HL-60 (cell line): ENCODE results near the gene MSANTD3.

Experiments
- DNase-seq, 2 experiments: peaks; one replicate each; pipeline ENCODE4 v3.0.0-alpha.2; 2010 to 2020; ENCODE audit warnings: low read depth in 1 of 2, low spot score in 1 of 2
- H3K27ac ChIP-seq: fragments of 250-450 bp; sonication (Bioruptor Pico); replicated peaks from 2 replicates; pipeline ENCODE4 v1.5.1; 2020; ENCODE audit warnings: mild to moderate bottlenecking, moderate library complexity
- H3K27me3 ChIP-seq: fragments of 250-450 bp; sonication (Bioruptor Pico); 2 replicates; pipeline ENCODE4 v1.5.1; 2021; ENCODE audit warnings: mild to moderate bottlenecking, moderate library complexity; ENCODE audit not compliant: insufficient read depth, poor library complexity, severe bottlenecking
- H3K4me3 ChIP-seq: replicated peaks from 2 replicates; pipeline ENCODE4 v1.5.1; 2011; ENCODE audit warnings: mild to moderate bottlenecking, control low read depth, low read length; ENCODE audit not compliant: insufficient read depth
- GABPA ChIP-seq: IDR thresholded peaks from 2 replicates; pipeline ENCODE4 v1.6.1; 2012; ENCODE audit warnings: low read depth
- POLR2AphosphoS5 ChIP-seq: IDR thresholded peaks from 2 replicates; pipeline ENCODE4 v1.6.1; 2012; ENCODE audit warnings: low read depth
- SPI1 ChIP-seq: IDR thresholded peaks from 2 replicates; pipeline ENCODE4 v1.6.1; 2012; ENCODE audit warnings: low read depth, mild to moderate bottlenecking, borderline replicate concordance
- TF ChIP-seq, protein P1 (sequence below): IDR thresholded peaks from one replicate; pipeline ENCODE4 v1.5.1; 2011; ENCODE audit warnings: low read length, control low read depth, inconsistent platforms; ENCODE audit not compliant: insufficient read depth
- TF ChIP-seq, protein P2 (sequence below): IDR thresholded peaks from 2 replicates; pipeline ENCODE4 v1.6.1; 2012; ENCODE audit warnings: low read depth; ENCODE audit not compliant: insufficient replicate concordance

Gene MSANTD3

DNA sequence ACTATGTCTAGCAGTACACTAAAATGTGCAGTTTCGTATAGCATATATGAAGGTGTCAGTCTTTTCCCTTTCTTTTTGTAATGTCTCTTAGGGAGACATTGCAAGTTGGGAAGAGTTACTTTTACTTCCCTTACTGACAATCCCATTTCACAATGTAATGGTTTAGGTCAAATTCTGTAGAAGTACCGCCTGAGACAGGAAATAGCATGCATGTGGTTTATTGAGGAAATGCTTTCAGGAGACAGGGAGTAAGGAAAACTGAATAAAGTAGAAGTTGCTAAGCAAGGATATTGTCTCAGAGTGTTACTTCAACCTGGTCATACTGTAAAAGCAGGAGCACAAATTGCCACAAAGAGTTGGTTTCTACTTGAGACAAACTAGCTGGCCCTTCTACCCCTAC, 32.1 kb upstream of the MSANTD3 start:
- TF ChIP-seq, protein P1, sequence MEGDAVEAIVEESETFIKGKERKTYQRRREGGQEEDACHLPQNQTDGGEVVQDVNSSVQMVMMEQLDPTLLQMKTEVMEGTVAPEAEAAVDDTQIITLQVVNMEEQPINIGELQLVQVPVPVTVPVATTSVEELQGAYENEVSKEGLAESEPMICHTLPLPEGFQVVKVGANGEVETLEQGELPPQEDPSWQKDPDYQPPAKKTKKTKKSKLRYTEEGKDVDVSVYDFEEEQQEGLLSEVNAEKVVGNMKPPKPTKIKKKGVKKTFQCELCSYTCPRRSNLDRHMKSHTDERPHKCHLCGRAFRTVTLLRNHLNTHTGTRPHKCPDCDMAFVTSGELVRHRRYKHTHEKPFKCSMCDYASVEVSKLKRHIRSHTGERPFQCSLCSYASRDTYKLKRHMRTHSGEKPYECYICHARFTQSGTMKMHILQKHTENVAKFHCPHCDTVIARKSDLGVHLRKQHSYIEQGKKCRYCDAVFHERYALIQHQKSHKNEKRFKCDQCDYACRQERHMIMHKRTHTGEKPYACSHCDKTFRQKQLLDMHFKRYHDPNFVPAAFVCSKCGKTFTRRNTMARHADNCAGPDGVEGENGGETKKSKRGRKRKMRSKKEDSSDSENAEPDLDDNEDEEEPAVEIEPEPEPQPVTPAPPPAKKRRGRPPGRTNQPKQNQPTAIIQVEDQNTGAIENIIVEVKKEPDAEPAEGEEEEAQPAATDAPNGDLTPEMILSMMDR = no peak
- TF ChIP-seq, protein P2, sequence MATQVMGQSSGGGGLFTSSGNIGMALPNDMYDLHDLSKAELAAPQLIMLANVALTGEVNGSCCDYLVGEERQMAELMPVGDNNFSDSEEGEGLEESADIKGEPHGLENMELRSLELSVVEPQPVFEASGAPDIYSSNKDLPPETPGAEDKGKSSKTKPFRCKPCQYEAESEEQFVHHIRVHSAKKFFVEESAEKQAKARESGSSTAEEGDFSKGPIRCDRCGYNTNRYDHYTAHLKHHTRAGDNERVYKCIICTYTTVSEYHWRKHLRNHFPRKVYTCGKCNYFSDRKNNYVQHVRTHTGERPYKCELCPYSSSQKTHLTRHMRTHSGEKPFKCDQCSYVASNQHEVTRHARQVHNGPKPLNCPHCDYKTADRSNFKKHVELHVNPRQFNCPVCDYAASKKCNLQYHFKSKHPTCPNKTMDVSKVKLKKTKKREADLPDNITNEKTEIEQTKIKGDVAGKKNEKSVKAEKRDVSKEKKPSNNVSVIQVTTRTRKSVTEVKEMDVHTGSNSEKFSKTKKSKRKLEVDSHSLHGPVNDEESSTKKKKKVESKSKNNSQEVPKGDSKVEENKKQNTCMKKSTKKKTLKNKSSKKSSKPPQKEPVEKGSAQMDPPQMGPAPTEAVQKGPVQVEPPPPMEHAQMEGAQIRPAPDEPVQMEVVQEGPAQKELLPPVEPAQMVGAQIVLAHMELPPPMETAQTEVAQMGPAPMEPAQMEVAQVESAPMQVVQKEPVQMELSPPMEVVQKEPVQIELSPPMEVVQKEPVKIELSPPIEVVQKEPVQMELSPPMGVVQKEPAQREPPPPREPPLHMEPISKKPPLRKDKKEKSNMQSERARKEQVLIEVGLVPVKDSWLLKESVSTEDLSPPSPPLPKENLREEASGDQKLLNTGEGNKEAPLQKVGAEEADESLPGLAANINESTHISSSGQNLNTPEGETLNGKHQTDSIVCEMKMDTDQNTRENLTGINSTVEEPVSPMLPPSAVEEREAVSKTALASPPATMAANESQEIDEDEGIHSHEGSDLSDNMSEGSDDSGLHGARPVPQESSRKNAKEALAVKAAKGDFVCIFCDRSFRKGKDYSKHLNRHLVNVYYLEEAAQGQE = no peak
- no peak for TF ChIP-seq SPI1
- no peak for TF ChIP-seq POLR2AphosphoS5
- no peak for TF ChIP-seq GABPA
- Histone ChIP-seq H3K4me3 (no peak overlapping the region), H3K27me3 (no peaks in the 10 kb centered on the region), H3K27ac (no peak overlapping the region)
- DNase-seq = peak in 1 of 2 experiments; percentile 19

DNA sequence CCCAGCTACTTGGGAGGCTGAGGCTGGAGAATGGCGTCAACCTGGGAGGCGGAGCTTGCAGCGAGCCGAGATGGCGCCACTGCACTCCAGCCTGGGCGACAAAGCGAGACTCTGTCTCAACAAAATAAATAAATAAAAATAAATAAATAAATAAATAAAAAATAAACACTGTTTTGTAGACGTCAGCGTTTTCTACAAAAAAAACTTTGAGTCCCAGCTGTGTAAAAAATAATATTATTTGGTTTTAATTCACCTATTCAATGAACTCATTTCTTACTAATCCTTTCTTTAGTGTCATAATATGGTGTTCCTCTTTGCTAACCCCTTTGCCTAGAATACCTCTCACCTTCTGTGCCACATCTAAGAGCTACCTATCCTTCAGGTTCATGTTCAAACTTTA, 30.2 kb upstream of the MSANTD3 start:
- TF ChIP-seq, protein P1 = no peak
- TF ChIP-seq SPI1 (no peak), GABPA (no peak), POLR2AphosphoS5 (no peak)
- TF ChIP-seq, protein P2 = no peak
- Histone ChIP-seq H3K27ac (no peak overlapping the region), H3K27me3 (no peaks in the 10 kb centered on the region), H3K4me3 (no peak overlapping the region)
- no peak for DNase-seq

DNA sequence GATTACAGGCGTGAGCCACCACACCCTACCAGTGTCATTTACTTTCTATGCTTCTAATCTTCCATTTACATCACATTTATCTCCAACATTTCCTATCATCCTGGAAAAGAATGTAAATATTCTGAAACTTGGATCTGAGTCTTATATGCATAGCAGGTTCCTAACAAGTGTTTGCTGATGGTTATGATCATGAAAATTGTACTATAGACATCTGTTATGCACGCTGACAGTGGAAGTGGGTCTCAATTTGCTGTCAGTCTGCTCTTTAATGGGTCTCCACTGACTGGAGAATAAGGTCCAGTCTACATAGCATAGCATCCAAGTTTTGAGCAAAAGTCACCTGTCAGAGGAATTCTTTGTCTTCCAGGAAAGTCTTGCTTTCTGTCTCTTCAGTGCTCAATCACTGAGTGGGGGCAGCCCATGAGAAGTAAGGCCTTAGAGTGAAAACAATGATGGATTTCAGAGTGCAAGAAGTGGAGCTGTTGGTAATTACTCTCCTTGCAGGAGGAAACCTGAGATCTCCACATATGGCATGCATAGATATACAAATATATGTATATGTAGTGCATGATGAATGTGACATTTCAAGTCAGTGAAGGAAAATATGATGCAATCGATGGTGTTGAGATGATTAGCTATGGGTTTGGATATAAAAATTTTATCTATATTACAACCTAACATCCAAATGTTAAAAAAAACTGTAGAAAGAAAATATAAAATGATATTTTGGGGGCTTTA, 29.2 kb upstream of the MSANTD3 start:
- Histone ChIP-seq H3K27ac (no peak overlapping the region), H3K4me3 (no peak overlapping the region), H3K27me3 (no peaks in the 10 kb centered on the region)
- no peak for TF ChIP-seq SPI1
- TF ChIP-seq GABPA = no peak
- no peak for TF ChIP-seq POLR2AphosphoS5
- TF ChIP-seq, protein P2 = no peak
- TF ChIP-seq, protein P1 = no peak
- DNase-seq = no peak
